ENCODE measurements around the gene KRT83. TPM values are rescaled to one million over a fixed set of nuclear protein-coding genes. Genes with fewer than 3 reads are reported as not detected.

Gene KRT83
- total RNA-seq, 1 experiment from 2014 or later, result not detected

GRCh38 chr12:52267699-52268098 lies 53.5 kb downstream of the KRT83 start:
- H3K4me3 ChIP-seq (ENCODE audit: low read depth, low read length, poor library complexity, severe bottlenecking), result no peak overlapping the region
- ChIA-PET POLR2A (ENCODE audit: low non-redundant PET) (no interaction called here), CTCF (no interaction called here)
- intact Hi-C loops (cut with micrococcal nuclease; ENCODE audit: unreplicated experiment), result no loop called here
- no peak overlapping the region for H3K27ac ChIP-seq (ENCODE audit: low read depth, low read length, poor library complexity, severe bottlenecking)
- BruUV-seq (replicated peaks), result no TSS peak
- no peaks in the 10 kb centered on the region for H3K4me1 ChIP-seq (ENCODE audit: insufficient read depth, low read length, poor library complexity, severe bottlenecking)
- no peaks in the 10 kb centered on the region for H3K9me3 ChIP-seq (ENCODE audit: low read depth, low read length, poor library complexity, severe bottlenecking)
- TF ChIP-seq, protein P1, sequence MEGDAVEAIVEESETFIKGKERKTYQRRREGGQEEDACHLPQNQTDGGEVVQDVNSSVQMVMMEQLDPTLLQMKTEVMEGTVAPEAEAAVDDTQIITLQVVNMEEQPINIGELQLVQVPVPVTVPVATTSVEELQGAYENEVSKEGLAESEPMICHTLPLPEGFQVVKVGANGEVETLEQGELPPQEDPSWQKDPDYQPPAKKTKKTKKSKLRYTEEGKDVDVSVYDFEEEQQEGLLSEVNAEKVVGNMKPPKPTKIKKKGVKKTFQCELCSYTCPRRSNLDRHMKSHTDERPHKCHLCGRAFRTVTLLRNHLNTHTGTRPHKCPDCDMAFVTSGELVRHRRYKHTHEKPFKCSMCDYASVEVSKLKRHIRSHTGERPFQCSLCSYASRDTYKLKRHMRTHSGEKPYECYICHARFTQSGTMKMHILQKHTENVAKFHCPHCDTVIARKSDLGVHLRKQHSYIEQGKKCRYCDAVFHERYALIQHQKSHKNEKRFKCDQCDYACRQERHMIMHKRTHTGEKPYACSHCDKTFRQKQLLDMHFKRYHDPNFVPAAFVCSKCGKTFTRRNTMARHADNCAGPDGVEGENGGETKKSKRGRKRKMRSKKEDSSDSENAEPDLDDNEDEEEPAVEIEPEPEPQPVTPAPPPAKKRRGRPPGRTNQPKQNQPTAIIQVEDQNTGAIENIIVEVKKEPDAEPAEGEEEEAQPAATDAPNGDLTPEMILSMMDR (conservative IDR thresholded peaks at IDR 0.05; ENCODE audit: low read depth, low read length), result no peak
- TF ChIP-seq EZH2 (IDR thresholded peaks at IDR 0.05; ENCODE audit: borderline replicate concordance, low read depth, low read length, poor library complexity, severe bottlenecking), result no peak
- H3K36me3 ChIP-seq (ENCODE audit: insufficient read depth, low read length, poor library complexity, severe bottlenecking), result no peaks in the 10 kb centered on the region
- no peak for DNase-seq (ENCODE audit: low spot score)
- peaks cover 4% of the 10 kb centered on the region for H3K27me3 ChIP-seq (replicated peaks; ENCODE audit: insufficient read depth, low read depth, low read length, poor library complexity)

- ChIA-PET CTCF (interaction anchor here (0.6 kb wide), 1 partner anchor 12 kb away, joined by 3 read pairs; no protein-coding TSS in a partner anchor), POLR2A (ENCODE audit: low non-redundant PET) (no interaction called here)
These were observed 53.9 kb downstream of the KRT83 start for GRCh38 chr12:52267266-52267665.

DNA sequence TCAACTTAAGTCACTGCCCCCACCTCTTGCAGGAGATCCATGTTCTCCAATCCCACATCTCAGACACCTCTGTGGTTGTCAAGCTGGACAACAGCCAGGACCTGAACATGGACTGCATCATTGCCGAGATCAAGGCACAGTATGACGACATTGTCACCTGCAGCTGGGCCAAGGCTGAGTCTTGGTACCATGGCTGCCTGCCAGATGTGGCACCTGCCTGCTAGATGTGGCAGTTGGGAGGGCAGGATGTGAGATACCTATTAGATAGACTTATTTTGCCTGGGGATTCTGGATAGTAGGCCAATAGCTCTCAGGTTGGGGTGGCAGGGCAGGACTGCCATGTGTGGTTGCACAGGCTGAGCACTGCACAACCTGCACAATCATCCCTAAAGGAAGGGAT lies 54.7 kb downstream of the KRT83 start:
- ChIA-PET POLR2A (ENCODE audit: low non-redundant PET) (no interaction called here), CTCF (no interaction called here)
- DNase-seq (ENCODE audit: low spot score), result no peak
- Histone ChIP-seq H3K36me3 (ENCODE audit: insufficient read depth, low read length, poor library complexity, severe bottlenecking) (no peaks in the 10 kb centered on the region), H3K9me3 (ENCODE audit: low read depth, low read length, poor library complexity, severe bottlenecking) (no peaks in the 10 kb centered on the region), H3K27me3 (replicated peaks; ENCODE audit: insufficient read depth, low read depth, low read length, poor library complexity) (no peaks in the 10 kb centered on the region), H3K4me1 (ENCODE audit: insufficient read depth, low read length, poor library complexity, severe bottlenecking) (no peaks in the 10 kb centered on the region), H3K4me3 (ENCODE audit: low read depth, low read length, poor library complexity, severe bottlenecking) (no peak overlapping the region), H3K27ac (ENCODE audit: low read depth, low read length, poor library complexity, severe bottlenecking) (no peak overlapping the region)
- intact Hi-C loops (cut with micrococcal nuclease; ENCODE audit: unreplicated experiment), result no loop called here
- BruUV-seq (replicated peaks), result no TSS peak
- TF ChIP-seq, protein P1 (conservative IDR thresholded peaks at IDR 0.05; ENCODE audit: low read depth, low read length), result no peak
- TF ChIP-seq EZH2 (IDR thresholded peaks at IDR 0.05; ENCODE audit: borderline replicate concordance, low read depth, low read length, poor library complexity, severe bottlenecking), result no peak

More at GRCh38 chr12:52267266-52267665, 53.9 kb downstream of the KRT83 start:
- H3K4me1 ChIP-seq (ENCODE audit: insufficient read depth, low read length, poor library complexity, severe bottlenecking), result no peaks in the 10 kb centered on the region
- no peak for TF ChIP-seq EZH2 (IDR thresholded peaks at IDR 0.05; ENCODE audit: borderline replicate concordance, low read depth, low read length, poor library complexity, severe bottlenecking)
- no peaks in the 10 kb centered on the region for H3K9me3 ChIP-seq (ENCODE audit: low read depth, low read length, poor library complexity, severe bottlenecking)
- no peak for DNase-seq (ENCODE audit: low spot score)
- intact Hi-C loops (cut with micrococcal nuclease; ENCODE audit: unreplicated experiment), result no loop called here
- no peak overlapping the region for H3K4me3 ChIP-seq (ENCODE audit: low read depth, low read length, poor library complexity, severe bottlenecking)
- H3K36me3 ChIP-seq (ENCODE audit: insufficient read depth, low read length, poor library complexity, severe bottlenecking), result no peaks in the 10 kb centered on the region
- H3K27me3 ChIP-seq (replicated peaks; ENCODE audit: insufficient read depth, low read depth, low read length, poor library complexity), result no peaks in the 10 kb centered on the region
- no TSS peak for BruUV-seq (replicated peaks)
- H3K27ac ChIP-seq (ENCODE audit: low read depth, low read length, poor library complexity, severe bottlenecking), result no peak overlapping the region

GRCh38 chr12:52264435-52264825 lies 56.8 kb downstream of the KRT83 start:
- no peak for TF ChIP-seq EZH2 (IDR thresholded peaks at IDR 0.05; ENCODE audit: borderline replicate concordance, low read depth, low read length, poor library complexity, severe bottlenecking)
- TF ChIP-seq, protein P1 (conservative IDR thresholded peaks at IDR 0.05; ENCODE audit: low read depth, low read length), result no peak
- Histone ChIP-seq H3K9me3 (ENCODE audit: low read depth, low read length, poor library complexity, severe bottlenecking) (no peaks in the 10 kb centered on the region), H3K4me3 (ENCODE audit: low read depth, low read length, poor library complexity, severe bottlenecking) (no peak overlapping the region), H3K4me1 (ENCODE audit: insufficient read depth, low read length, poor library complexity, severe bottlenecking) (peaks cover 15% of the 10 kb centered on the region), H3K27ac (ENCODE audit: low read depth, low read length, poor library complexity, severe bottlenecking) (no peak overlapping the region), H3K27me3 (replicated peaks; ENCODE audit: insufficient read depth, low read depth, low read length, poor library complexity) (no peaks in the 10 kb centered on the region), H3K36me3 (ENCODE audit: insufficient read depth, low read length, poor library complexity, severe bottlenecking) (no peaks in the 10 kb centered on the region)
- BruUV-seq (replicated peaks), result no TSS peak
- ChIA-PET POLR2A (ENCODE audit: low non-redundant PET) (interaction anchor here (0.6 kb wide), 1 partner anchor 338 kb away, joined by 3 read pairs; no protein-coding TSS in a partner anchor), CTCF (no interaction called here)
- intact Hi-C loops (cut with micrococcal nuclease; ENCODE audit: unreplicated experiment), result no loop called here
- no peak for DNase-seq (ENCODE audit: low spot score)

All from A673 (cell line).